ENCODE data around the gene GPR176.

The GPR176 gene

DNA sequence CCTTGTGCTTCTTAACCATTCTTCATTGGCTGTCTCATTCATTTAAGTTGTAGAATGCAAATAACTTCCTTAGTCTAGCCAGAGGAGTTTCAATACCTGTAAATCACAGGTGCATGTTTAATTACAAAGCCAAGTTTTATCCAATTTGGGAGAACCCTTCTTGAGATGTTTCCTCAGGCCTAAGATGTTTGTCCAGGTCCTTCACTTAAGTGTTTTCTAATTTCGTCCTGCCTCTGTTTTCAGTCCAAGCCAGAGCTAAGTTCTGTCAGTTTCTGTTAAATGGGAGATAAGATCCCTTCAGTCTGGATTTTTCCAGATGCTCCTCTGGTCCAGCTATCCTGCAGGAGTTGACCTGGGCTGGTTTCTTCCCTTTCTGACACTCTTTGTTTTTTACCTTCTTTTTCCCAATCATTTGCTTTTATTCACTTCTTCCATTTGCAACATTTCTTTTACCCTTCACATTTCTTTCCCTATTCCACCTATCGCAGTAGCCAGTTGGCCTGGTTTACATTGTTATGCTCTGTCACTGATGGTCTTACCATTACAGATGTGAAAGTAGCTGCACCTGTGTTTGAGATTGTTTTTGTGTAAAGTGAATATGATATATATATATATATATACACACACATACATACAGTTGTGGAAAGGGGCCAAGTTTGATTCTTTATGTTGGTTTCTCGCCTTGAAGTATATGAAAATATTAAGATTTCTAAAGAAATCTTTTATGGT lies 48.4 kb upstream of the GPR176 start:
- Histone ChIP-seq H3K4me1 (ENCODE audit: control insufficient read depth, insufficient read depth, low read length) (peaks cover 6% of the 10 kb centered on the region; the same call in 1 of the 2 replicates), H3K27ac (ENCODE audit: extremely low read depth, low read depth, low read length) (no peak overlapping the region), H3K36me3 (ENCODE audit: control insufficient read depth in 2 of 2, insufficient read depth in 1 of 2, low read length in 2 of 2) (peaks cover 4 to 46% of the 10 kb centered on the region in 2 experiments), H3K9me3 (ENCODE audit: control insufficient read depth, insufficient read depth, low read depth, low read length) (no peaks in the 10 kb centered on the region), H3K4me3 (ENCODE audit: low read depth, low read length) (no peak overlapping the region)
- ChIA-PET CTCF (interaction anchor here (1.1 to 1.6 kb wide), 2 partner anchors 12 to 306 kb away, joined by 3 to 5 read pairs; no protein-coding TSS in a partner anchor), POLR2A (no interaction called here)
- TF ChIP-seq ZNF274 (IDR thresholded peaks at IDR 0.05; ENCODE audit: low read length) (no peak), ZNF274 (tag by site-specific recombination; IDR thresholded peaks at IDR 0.05; ENCODE audit: borderline replicate concordance) (no peak), BCL11A (tag by site-specific recombination; IDR thresholded peaks at IDR 0.05; ENCODE audit: low read depth) (no peak), ZNF521 (tag by site-specific recombination; IDR thresholded peaks at IDR 0.05) (no peak), ZNF133 (tag by site-specific recombination; IDR thresholded peaks at IDR 0.05) (no peak), ZNF747 (tag by site-specific recombination; IDR thresholded peaks at IDR 0.05) (no peak), ZNF214 (tag by site-specific recombination; IDR thresholded peaks at IDR 0.05; ENCODE audit: borderline replicate concordance) (no peak), TRIM28 (IDR thresholded peaks at IDR 0.05; ENCODE audit: borderline replicate concordance, low read length) (no peak), ZNF658 (tag by site-specific recombination; IDR thresholded peaks at IDR 0.05) (no peak), ZNF121 (tag by site-specific recombination; IDR thresholded peaks at IDR 0.05) (no peak)
- TF ChIP-seq, protein P1, sequence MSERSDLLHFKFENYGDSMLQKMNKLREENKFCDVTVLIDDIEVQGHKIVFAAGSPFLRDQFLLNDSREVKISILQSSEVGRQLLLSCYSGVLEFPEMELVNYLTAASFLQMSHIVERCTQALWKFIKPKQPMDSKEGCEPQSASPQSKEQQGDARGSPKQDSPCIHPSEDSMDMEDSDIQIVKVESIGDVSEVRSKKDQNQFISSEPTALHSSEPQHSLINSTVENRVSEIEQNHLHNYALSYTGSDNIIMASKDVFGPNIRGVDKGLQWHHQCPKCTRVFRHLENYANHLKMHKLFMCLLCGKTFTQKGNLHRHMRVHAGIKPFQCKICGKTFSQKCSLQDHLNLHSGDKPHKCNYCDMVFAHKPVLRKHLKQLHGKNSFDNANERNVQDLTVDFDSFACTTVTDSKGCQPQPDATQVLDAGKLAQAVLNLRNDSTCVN (tag by site-specific recombination; optimal IDR thresholded peaks at IDR 0.05), result no peak

DNA sequence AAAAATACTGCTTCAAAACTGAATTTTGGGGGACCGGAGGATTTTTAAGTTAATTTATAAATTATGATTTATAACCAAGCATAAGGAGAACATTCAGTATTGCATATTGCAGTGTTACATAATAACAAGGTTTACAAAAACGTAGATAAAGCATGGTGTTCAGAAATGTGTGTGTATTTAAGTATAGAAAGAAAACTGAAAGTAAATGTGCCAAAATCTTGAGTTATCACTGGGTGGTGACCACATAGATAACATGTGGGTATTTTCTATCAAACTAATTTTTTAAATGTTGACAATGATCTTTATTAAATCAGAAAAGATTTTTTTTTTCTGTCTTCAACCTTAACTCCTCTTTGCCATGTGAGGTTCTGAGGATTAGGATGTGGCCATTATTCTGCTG lies 46.5 kb upstream of the GPR176 start:
- Histone ChIP-seq H3K4me3 (ENCODE audit: low read depth, low read length) (no peak overlapping the region), H3K4me1 (ENCODE audit: control insufficient read depth, insufficient read depth, low read length) (peaks cover 6% of the 10 kb centered on the region; the same call in 1 of the 2 replicates), H3K27ac (ENCODE audit: extremely low read depth, low read depth, low read length) (no peak overlapping the region), H3K36me3 (ENCODE audit: control insufficient read depth in 2 of 2, insufficient read depth in 1 of 2, low read length in 2 of 2) (peaks cover 4 to 50% of the 10 kb centered on the region in 2 experiments), H3K9me3 (ENCODE audit: control insufficient read depth, insufficient read depth, low read depth, low read length) (no peaks in the 10 kb centered on the region)
- ChIA-PET POLR2A (interaction anchor here (0.9 kb wide), 1 partner anchor 18 kb away, joined by 3 read pairs; no protein-coding TSS in a partner anchor), CTCF (interaction anchor here (0.6 kb wide), 1 partner anchor 9 kb away, joined by 3 read pairs; no protein-coding TSS in a partner anchor)
- TF ChIP-seq ZNF292 (tag by site-specific recombination; IDR thresholded peaks at IDR 0.05; ENCODE audit: borderline replicate concordance, low read depth) (no peak), ZNF19 (tag by site-specific recombination; IDR thresholded peaks at IDR 0.05; ENCODE audit: low read depth) (no peak), ZNF157 (tag by site-specific recombination; IDR thresholded peaks at IDR 0.05) (no peak), ZNF423 (tag by site-specific recombination; IDR thresholded peaks at IDR 0.05) (no peak), ZNF530 (tag by site-specific recombination; IDR thresholded peaks at IDR 0.05; ENCODE audit: low read depth) (no peak), ZNF274 (IDR thresholded peaks at IDR 0.05; ENCODE audit: low read length) (no peak), ZNF274 (tag by site-specific recombination; IDR thresholded peaks at IDR 0.05; ENCODE audit: borderline replicate concordance) (no peak), ZNF112 (tag by site-specific recombination; IDR thresholded peaks at IDR 0.05) (no peak), HOXC10 (CRISPR knock-in tag; IDR thresholded peaks at IDR 0.05) (no peak), ZNF596 (tag by site-specific recombination; IDR thresholded peaks at IDR 0.05) (no peak), ZNF792 (tag by site-specific recombination; IDR thresholded peaks at IDR 0.05) (no peak), ZNF76 (tag by site-specific recombination; IDR thresholded peaks at IDR 0.05; ENCODE audit: borderline replicate concordance, low read depth) (no peak)
- TF ChIP-seq, protein P2, sequence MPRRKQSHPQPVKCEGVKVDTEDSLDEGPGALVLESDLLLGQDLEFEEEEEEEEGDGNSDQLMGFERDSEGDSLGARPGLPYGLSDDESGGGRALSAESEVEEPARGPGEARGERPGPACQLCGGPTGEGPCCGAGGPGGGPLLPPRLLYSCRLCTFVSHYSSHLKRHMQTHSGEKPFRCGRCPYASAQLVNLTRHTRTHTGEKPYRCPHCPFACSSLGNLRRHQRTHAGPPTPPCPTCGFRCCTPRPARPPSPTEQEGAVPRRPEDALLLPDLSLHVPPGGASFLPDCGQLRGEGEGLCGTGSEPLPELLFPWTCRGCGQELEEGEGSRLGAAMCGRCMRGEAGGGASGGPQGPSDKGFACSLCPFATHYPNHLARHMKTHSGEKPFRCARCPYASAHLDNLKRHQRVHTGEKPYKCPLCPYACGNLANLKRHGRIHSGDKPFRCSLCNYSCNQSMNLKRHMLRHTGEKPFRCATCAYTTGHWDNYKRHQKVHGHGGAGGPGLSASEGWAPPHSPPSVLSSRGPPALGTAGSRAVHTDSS (tag by site-specific recombination; IDR thresholded peaks at IDR 0.05), result no peak
